Body of pancreas (tissue), 4 donors: ENCODE results near the gene UNCX.

Experiments
- POLR2A ChIP-seq, 3 donors: fragments of 450-650 bp; IDR thresholded peaks; one replicate each; pipeline ENCODE4 v1.6.1; 2016; ENCODE audit warnings: antibody characterized with exemption in 3 of 3, mild to moderate bottlenecking in 2 of 3
- TF ChIP-seq, protein P1 (sequence below), 7 experiments: fragments of 450-650 bp in 4 of 7; fragments of 200-600 bp in 3 of 7; sonication (generic) in 3 of 7; IDR thresholded peaks; one replicate each; pipeline ENCODE4 v1.5.1; 2016 to 2019; ENCODE audit warnings: antibody characterized with exemption in 7 of 7

DNA sequence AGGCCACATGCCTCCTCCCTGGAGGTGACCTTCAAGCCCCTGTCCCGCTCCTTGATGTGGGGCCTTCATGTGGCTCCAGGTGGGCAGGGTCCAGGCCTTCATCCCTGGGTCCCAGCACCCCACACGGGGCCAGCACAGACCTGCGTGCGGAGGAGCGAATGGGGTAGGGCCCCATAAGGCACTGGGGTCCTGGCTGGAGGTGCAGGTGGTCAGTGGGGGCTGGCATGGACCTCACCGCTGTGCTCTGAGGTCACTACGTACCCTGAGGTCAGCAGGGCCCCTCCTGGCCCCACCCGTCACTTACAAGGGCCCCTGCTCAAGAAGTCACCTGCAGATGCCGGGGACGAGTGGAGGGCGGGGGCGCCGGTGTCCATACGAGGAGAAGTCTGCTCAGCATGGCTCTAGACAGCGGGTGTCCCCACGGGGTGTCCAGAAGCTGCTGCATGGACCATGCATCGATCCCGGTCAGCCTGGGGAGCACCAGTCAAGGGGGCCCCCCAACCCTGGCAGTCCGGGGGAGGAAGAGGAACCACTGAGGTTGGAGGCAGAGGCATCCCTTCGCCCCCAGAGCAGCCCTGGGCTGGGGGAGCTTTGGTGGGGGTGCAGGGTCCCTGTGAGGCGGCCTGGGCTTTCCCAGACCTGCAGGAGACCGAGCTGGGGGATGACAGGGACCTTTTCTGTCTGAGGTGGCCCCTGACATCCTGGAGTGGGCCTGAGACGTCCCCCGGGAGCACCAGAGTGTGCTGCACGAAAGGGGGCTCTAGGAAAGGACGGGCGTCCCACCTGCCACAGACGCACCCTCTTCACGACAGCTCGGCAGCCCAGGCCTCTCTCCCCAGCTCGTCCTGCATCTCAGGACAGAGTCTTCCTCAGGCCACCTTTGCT, 34.6 kb downstream of the UNCX start:
- TF ChIP-seq, protein P1, sequence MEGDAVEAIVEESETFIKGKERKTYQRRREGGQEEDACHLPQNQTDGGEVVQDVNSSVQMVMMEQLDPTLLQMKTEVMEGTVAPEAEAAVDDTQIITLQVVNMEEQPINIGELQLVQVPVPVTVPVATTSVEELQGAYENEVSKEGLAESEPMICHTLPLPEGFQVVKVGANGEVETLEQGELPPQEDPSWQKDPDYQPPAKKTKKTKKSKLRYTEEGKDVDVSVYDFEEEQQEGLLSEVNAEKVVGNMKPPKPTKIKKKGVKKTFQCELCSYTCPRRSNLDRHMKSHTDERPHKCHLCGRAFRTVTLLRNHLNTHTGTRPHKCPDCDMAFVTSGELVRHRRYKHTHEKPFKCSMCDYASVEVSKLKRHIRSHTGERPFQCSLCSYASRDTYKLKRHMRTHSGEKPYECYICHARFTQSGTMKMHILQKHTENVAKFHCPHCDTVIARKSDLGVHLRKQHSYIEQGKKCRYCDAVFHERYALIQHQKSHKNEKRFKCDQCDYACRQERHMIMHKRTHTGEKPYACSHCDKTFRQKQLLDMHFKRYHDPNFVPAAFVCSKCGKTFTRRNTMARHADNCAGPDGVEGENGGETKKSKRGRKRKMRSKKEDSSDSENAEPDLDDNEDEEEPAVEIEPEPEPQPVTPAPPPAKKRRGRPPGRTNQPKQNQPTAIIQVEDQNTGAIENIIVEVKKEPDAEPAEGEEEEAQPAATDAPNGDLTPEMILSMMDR (IDR thresholded peaks at IDR 0.05) = no peak
- no peak for TF ChIP-seq POLR2A (IDR thresholded peaks at IDR 0.05)
